GM12878 (cell line): Measurements from ENCODE around the gene ATN1. TPM values are rescaled to one million over a fixed set of nuclear protein-coding genes. Genes with fewer than 3 reads are reported as not detected.
A peak's percentile ranks its signal among the peaks of the same experiment; 100 is the strongest.

Source experiments
- ATAC-seq: fragments of 200-7000 bp; cut with Tn5 transposase; 3 replicates; pipeline ENCODE4 v1.9.1; 2020; ENCODE audit warnings: mild to moderate bottlenecking, moderate library complexity
- BruUV-seq: library from RNA; stranded (reverse); fragments of 400-500 nt; replicated peaks from 2 replicates; lab custom pipeline; 2021; lab: Mats Ljungman, UMichigan
- CTCF ChIA-PET: fragments of 300-600 bp; sonication (Branson Sonifier 250); formaldehyde crosslinking; extraction: SDS; loops from one replicate; lab custom pipeline; 2021; ENCODE audit warnings: inconsistent platforms; lab: Yijun Ruan, JAX
- POLR2A ChIA-PET: fragments of 350-600 bp; formaldehyde crosslinking; extraction: SDS; loops from one replicate; lab custom pipeline; 2021; ENCODE audit warnings: inconsistent platforms; lab: Charles Lee
- RAD21 ChIA-PET: fragments of 300-600 bp; sonication (Branson Sonifier 250); formaldehyde crosslinking; loops from one replicate; lab custom pipeline; 2023; ENCODE audit warnings: antibody characterized with exemption; ENCODE audit not compliant: unreplicated experiment; lab: Charles Lee
- SMC1A ChIA-PET: fragments of 300-600 bp; sonication (Branson Sonifier 250); formaldehyde crosslinking; loops from one replicate; lab custom pipeline; 2023; ENCODE audit not compliant: unreplicated experiment, uncharacterized antibody; lab: Charles Lee
- DNase-seq: peaks from one replicate; pipeline ENCODE4 v3.0.0-alpha.2; 2011; ENCODE audit warnings: low read depth, low spot score
- FAIRE-seq: peaks from 3 replicates; lab custom pipeline; 2011; peaks lifted over from hg19 to GRCh38; lab: Jason Lieb, UNC
- H2AFZ ChIP-seq: 2 replicates; pipeline ENCODE4 v1.6.0; 2011; ENCODE audit warnings: low read depth, low read length, control low read depth; ENCODE audit not compliant: control insufficient read depth
- H3K27ac ChIP-seq: 2 replicates; pipeline ENCODE4 v1.5.1; 2011; ENCODE audit warnings: control low read depth; ENCODE audit not compliant: control insufficient read depth, insufficient read depth
- H3K27me3 ChIP-seq, 2 experiments: replicated peaks in 1 of 2; 2 replicates each; pipeline versions ENCODE4 v1.6.0 to v1.6.1; 2011; ENCODE audit warnings: low read length in 1 of 2; ENCODE audit not compliant: control insufficient read depth in 2 of 2, insufficient read depth in 2 of 2
- H3K36me3 ChIP-seq, 2 experiments: 2 replicates each; pipeline ENCODE4 v1.5.1; 2011; ENCODE audit warnings: low read length in 1 of 2; ENCODE audit not compliant: control insufficient read depth in 2 of 2, insufficient read depth in 2 of 2
- H3K4me1 ChIP-seq: 2 replicates; pipeline ENCODE4 v1.6.1; 2011; ENCODE audit warnings: mild to moderate bottlenecking, low read length, moderate library complexity, mixed read lengths; ENCODE audit not compliant: control insufficient read depth, insufficient read depth
- H3K4me2 ChIP-seq: 2 replicates; pipeline ENCODE4 v1.6.0; 2011; ENCODE audit warnings: control low read depth; ENCODE audit not compliant: control insufficient read depth, insufficient read depth
- H3K4me3 ChIP-seq: fragments of 200-600 bp; sonication (generic); 2 replicates; pipeline ENCODE4 v1.5.1; 2016
- H3K79me2 ChIP-seq: 2 replicates; pipeline ENCODE4 v1.6.0; 2011; ENCODE audit warnings: low read length; ENCODE audit not compliant: control insufficient read depth, insufficient read depth
- H3K9ac ChIP-seq: 2 replicates; pipeline ENCODE4 v1.8.0; 2011; ENCODE audit warnings: low read length, control low read depth, mixed read lengths; ENCODE audit not compliant: control insufficient read depth, insufficient read depth
- H3K9me3 ChIP-seq: replicated peaks from 3 replicates; pipeline ENCODE4 v1.5.1; 2011; ENCODE audit warnings: mild to moderate bottlenecking, low read length; ENCODE audit not compliant: control insufficient read depth, insufficient read depth
- H4K20me1 ChIP-seq: 2 replicates; pipeline ENCODE4 v1.6.0; 2011; ENCODE audit not compliant: control insufficient read depth, insufficient read depth
- BCL11A ChIP-seq: IDR thresholded peaks from 2 replicates; pipeline ENCODE4 v1.6.1; 2011; ENCODE audit warnings: low read depth, low read length
- CREB1 ChIP-seq: IDR thresholded peaks from 2 replicates; pipeline ENCODE4 v1.6.1; 2012; ENCODE audit warnings: low read depth, mild to moderate bottlenecking, inconsistent platforms
- CREM ChIP-seq: IDR thresholded peaks from 2 replicates; pipeline ENCODE4 v1.6.1; 2014; ENCODE audit warnings: antibody characterized with exemption, low read depth
- CTCF ChIP-seq, 3 experiments: IDR thresholded peaks in 2 of 3; conservative IDR thresholded peaks in 1 of 3; 2 replicates each; pipeline ENCODE4 v1.5.1; 2011; ENCODE audit warnings: low read depth in 3 of 3, low read length in 3 of 3, mild to moderate bottlenecking in 3 of 3, control low read depth in 2 of 3, moderate library complexity in 2 of 3, inconsistent platforms in 1 of 3, mixed read lengths in 1 of 3; ENCODE audit not compliant: control insufficient read depth in 2 of 3, insufficient read depth in 1 of 3; ENCODE audit errors: extremely low read depth in 1 of 3
- HCFC1 ChIP-seq: fragments of 150-350 bp; IDR thresholded peaks from 2 replicates; pipeline ENCODE4 v1.6.1; 2014; ENCODE audit warnings: low read length
- IRF4 ChIP-seq: IDR thresholded peaks from 2 replicates; pipeline ENCODE4 v1.6.1; 2011; ENCODE audit warnings: low read depth, low read length
- KLF5 ChIP-seq: fragments of 450-650 bp; IDR thresholded peaks from 2 replicates; pipeline ENCODE4 v1.6.1; 2014; ENCODE audit warnings: mild to moderate bottlenecking; ENCODE audit not compliant: partially characterized antibody
- NBN ChIP-seq: fragments of 450-650 bp; IDR thresholded peaks from 2 replicates; pipeline ENCODE4 v1.6.1; 2016
- NR2C2 ChIP-seq: IDR thresholded peaks from 2 replicates; pipeline ENCODE4 v1.6.1; 2011; ENCODE audit warnings: borderline replicate concordance, low read depth; ENCODE audit not compliant: control insufficient read depth, insufficient read length
- NRF1 ChIP-seq: conservative IDR thresholded peaks from 2 replicates; pipeline ENCODE4 v1.6.1; 2011; ENCODE audit warnings: mild to moderate bottlenecking, low read depth, low read length, improper control_type of control experiment
- PKNOX1 ChIP-seq: fragments of 450-650 bp; IDR thresholded peaks from 2 replicates; pipeline ENCODE4 v1.6.1; 2016; ENCODE audit warnings: mild to moderate bottlenecking
- SMARCA5 ChIP-seq: fragments of 450-650 bp; IDR thresholded peaks from 2 replicates; pipeline ENCODE4 v1.6.1; 2017; ENCODE audit warnings: mild to moderate bottlenecking
- SMC3 ChIP-seq: IDR thresholded peaks from 2 replicates; pipeline ENCODE4 v1.6.1; 2011; ENCODE audit warnings: low read length, improper control_type of control experiment, borderline replicate concordance
- TARDBP ChIP-seq: IDR thresholded peaks from 2 replicates; pipeline ENCODE4 v1.6.1; 2016; ENCODE audit warnings: borderline replicate concordance
- ZBED1 ChIP-seq: IDR thresholded peaks from 2 replicates; pipeline ENCODE4 v1.6.1; 2016; ENCODE audit warnings: borderline replicate concordance
- ZBTB4 ChIP-seq: fragments of 450-650 bp; formaldehyde crosslinking; IDR thresholded peaks from 2 replicates; pipeline ENCODE4 v1.4.0; 2022; ENCODE audit warnings: mild to moderate bottlenecking, moderate library complexity
- ZNF217 ChIP-seq: fragments of 450-650 bp; IDR thresholded peaks from 2 replicates; pipeline ENCODE4 v1.6.1; 2017; ENCODE audit warnings: antibody characterized with exemption, mild to moderate bottlenecking
- ZNF384 ChIP-seq: IDR thresholded peaks from 2 replicates; pipeline ENCODE4 v1.6.1; 2012; ENCODE audit warnings: low read depth, mild to moderate bottlenecking, low read length, improper control_type of control experiment, borderline replicate concordance
- WGBS: methylation state at CpG from one replicate; pipeline ENCODE4 v1.1.6; 2016; ENCODE audit warnings: low lambda C conversion rate; ENCODE audit not compliant: insufficient replicate concordance, insufficient coverage; ENCODE audit errors: missing lambda C conversion rate; 5-methylcytosine and 5-hydroxymethylcytosine counted together
- in situ Hi-C: fragments of 300-500 bp; cut with MboI; formaldehyde crosslinking; loops from 9 replicates; pipeline ENCODE4 v1.14.3; 2018; ENCODE audit warnings: mixed read lengths
- intact Hi-C: fragments of 100-400 bp; cut with micrococcal nuclease; formaldehyde crosslinking; loops from one replicate; pipeline ENCODE4 v1.14.2; 2022; ENCODE audit not compliant: unreplicated experiment
- polyA plus RNA-seq, 11 experiments: library from polyadenylated mRNA; depleted of rRNA in 4 of 11; unstranded in 6 of 11; stranded (reverse) in 5 of 11; fragments of >200 nt; fragmentation: Nextera tagmentation in 4 of 11; fragmentation: Illumina TruSeq in 1 of 11; extraction: Ambion mirVana in 4 of 11; extraction: Trizol in 1 of 11; gene quantifications; 1 replicate in 1 of 11; 2 replicates in 10 of 11; pipeline versions ENCODE4 v1.2.1 to v1.2.3, GENCODE V29; 2011 to 2016; ENCODE audit warnings: inconsistent platforms in 2 of 11, missing spikeins in 2 of 11, low read depth in 1 of 11
- total RNA-seq, 4 experiments: library from RNA; depleted of rRNA in 3 of 4; stranded (reverse); fragments of >200 nt in 3 of 4; fragmentation: Illumina TruSeq in 1 of 4; extraction: Trizol in 1 of 4; gene quantifications; 2 replicates each; pipeline versions ENCODE4 v1.2.1 to v1.2.3, GENCODE V29; 2013 to 2021

The ATN1 gene
- total and polyA plus RNA-seq, 10 of the 15 experiments (the other 5 are each of a cell fraction or from before 2014, with no cell fraction given) = 0.08 to 44.5 (median 5.0) TPM

GRCh38 chr12:6965026-6965661 is 37.4 kb downstream of the ATN1 start:
- 2% methylated on average over 12 of the region's 12 CpGs for WGBS
- no peaks in the 10 kb centered on the region for H3K9me3 ChIP-seq
- peaks cover 41% of the 10 kb centered on the region for H3K79me2 ChIP-seq
- intact Hi-C loops = loop anchor here (1.0 kb wide), 1 partner anchor 21 kb away; the partner anchor contains the start of gene C12orf57
- ChIA-PET RAD21 (interaction anchor here (0.6 to 13.5 kb wide), 11 partner anchors 10 to 148 kb away, joined by 3 to 426 read pairs (median 5); partner anchors contain the start of genes C12orf57, C1RL, LPCAT3 and PTPN6), CTCF (interaction anchor here (0.7 to 13.2 kb wide), 21 partner anchors 11 to 148 kb away, joined by 3 to 645 read pairs (median 5); partner anchors contain the start of genes C12orf57, C1R, C1RL and LPCAT3), SMC1A (interaction anchor here (0.7 to 13.2 kb wide), 10 partner anchors 11 to 180 kb away, joined by 3 to 395 read pairs (median 3); partner anchors contain the start of genes C12orf57, C1RL, LPCAT3 and PTPN6), POLR2A (interaction anchor here (0.7 to 13.5 kb wide), 5 partner anchors 9 to 143 kb away, joined by 3 to 524 read pairs (median 6); partner anchors contain the start of genes C12orf57, PTPN6 and RNU7-1)
- H3K9ac ChIP-seq = peak overlapping the region; percentile 39
- no peak overlapping the region for H3K4me2 ChIP-seq
- H3K27ac ChIP-seq = peak overlapping the region; percentile 64
- no peak overlapping the region; the same call in 1 of the 2 replicates for H2AFZ ChIP-seq
- in situ Hi-C loops = loop anchor here (25.0 kb wide), 1 partner anchor 1672 kb away; no protein-coding TSS in a partner anchor
- no peak overlapping the region for H3K4me3 ChIP-seq
- no peaks in the 10 kb centered on the region for H3K27me3 ChIP-seq
- no peaks in the 10 kb centered on the region for H4K20me1 ChIP-seq
- FAIRE-seq (peak; percentile 93), ATAC-seq (peak; percentile 66), DNase-seq (no peak)
- peaks cover 33 to 35% of the 10 kb centered on the region in 2 experiments for H3K36me3 ChIP-seq
- no TSS peak for BruUV-seq
- H3K4me1 ChIP-seq = peaks cover 38% of the 10 kb centered on the region
- TF ChIP-seq ZBTB4 (CRISPR knock-in tag) (no peak), CTCF (IDR thresholded peaks at IDR 0.05 in 2 of 3, conservative IDR thresholded peaks at IDR 0.05 in 1 of 3; ENCODE audit: control insufficient read depth in 2 of 3, extremely low read depth in 1 of 3, insufficient read depth in 1 of 3, low read depth in 3 of 3, low read length in 3 of 3) (peak; percentile 86 to 99 (median 96)), IRF4 (peak; percentile 56; the same call in 1 of the 2 replicates), NBN (peak; percentile 58; the same call in 1 of the 2 replicates), BCL11A (no peak), PKNOX1 (no peak), SMARCA5 (peak; percentile 87; the same call in 1 of the 2 replicates), TARDBP (peak; percentile 55; the same call in 1 of the 2 replicates), ZNF384 (no peak), NRF1 (peak; percentile 63), CREM (no peak; the same call in 1 of the 2 replicates), SMC3 (peak; percentile 94), ZBED1 (no peak; the same call in 1 of the 2 replicates), HCFC1 (no peak), CREB1 (no peak), NR2C2 (no peak), ZNF217 (no peak), KLF5 (peak; percentile 0)
